Activated CD8-positive, alpha-beta memory T cell treated with anti-CD3 and anti-CD28 coated beads, Interleukin-2, amount 50 U/mL, for 1 hour (primary cell): ENCODE data around the gene CLDN12.

ENCODE experiments used
- DNase-seq: peaks from one replicate; pipeline ENCODE4 v3.0.0-alpha.2; 2020; ENCODE audit errors: extremely low read depth

CLDN12 gene

GRCh38 chr7:90403174-90404113 lies at the start of gene CLDN12:
CLDN12 (plus strand) TSS chr7:90403461; CDS start chr7:90412677, 9,216 bp downstream.
- peak; percentile 71 for DNase-seq

- no peak for DNase-seq
Observed at GRCh38 chr7:90383422-90383821, 19.8 kb upstream of the CLDN12 start.

- DNase-seq = no peak
Observed at GRCh38 chr7:90383861-90384260, 19.4 kb upstream of the CLDN12 start.

- DNase-seq = no peak
Observed at GRCh38 chr7:90384433-90384832, 18.8 kb upstream of the CLDN12 start.

- DNase-seq = no peak
Observed at GRCh38 chr7:90387470-90388240, 15.6 kb upstream of the CLDN12 start.

GRCh38 chr7:90390926-90391325 lies 12.3 kb upstream of the CLDN12 start:
- DNase-seq = no peak

GRCh38 chr7:90391488-90391887 lies 11.8 kb upstream of the CLDN12 start:
- no peak for DNase-seq

- no peak for DNase-seq
Observed at GRCh38 chr7:90396420-90396819, 6.8 kb upstream of the CLDN12 start.

- no peak for DNase-seq
Observed at GRCh38 chr7:90401989-90402388, 1.3 kb upstream of the CLDN12 start.

- no peak for DNase-seq
Observed at GRCh38 chr7:90402785-90403173, 482 bp upstream of the CLDN12 start.

GRCh38 chr7:90404777-90405176 lies 1.5 kb downstream of the CLDN12 start:
- DNase-seq = no peak

GRCh38 chr7:90407484-90407821 lies 4.2 kb downstream of the CLDN12 start:
- DNase-seq = no peak

- no peak for DNase-seq
Observed at GRCh38 chr7:90408142-90408541, 4.9 kb downstream of the CLDN12 start.

- DNase-seq = no peak
Observed at GRCh38 chr7:90409667-90410066, 6.4 kb downstream of the CLDN12 start.

GRCh38 chr7:90411510-90411909 lies 8.2 kb downstream of the CLDN12 start:
- no peak for DNase-seq

- DNase-seq = no peak
Observed at GRCh38 chr7:90412458-90413184, 9.4 kb downstream of the CLDN12 start.

GRCh38 chr7:90413185-90413528 lies 9.9 kb downstream of the CLDN12 start:
- DNase-seq = no peak

- DNase-seq = no peak
Observed at GRCh38 chr7:90421651-90422050, 18.4 kb downstream of the CLDN12 start.

GRCh38 chr7:90424720-90425119 lies 21.5 kb downstream of the CLDN12 start:
- DNase-seq = no peak

GRCh38 chr7:90425376-90425775 lies 22.1 kb downstream of the CLDN12 start:
- DNase-seq = no peak

GRCh38 chr7:90430614-90431460 lies 27.6 kb downstream of the CLDN12 start:
- DNase-seq = no peak
